Cardiac muscle cell (in vitro differentiated cells and primary cell): Measurements from ENCODE around the gene PSORS1C1. TPM values are rescaled to one million over a fixed set of nuclear protein-coding genes. Genes with fewer than 3 reads are reported as not detected.

Experiments
- DNase-seq, 2 donors: peaks; one replicate each; pipeline versions ENCODE4 v3.0.0 to v3.0.0-alpha.2; 2010 to 2017; ENCODE audit warnings: low read depth in 1 of 2, low spot score in 1 of 2
- H3K27ac ChIP-seq: fragments of 200-600 bp; sonication (generic); 2 replicates; pipeline ENCODE4 v1.5.1; 2016
- H3K27me3 ChIP-seq: fragments of 200-600 bp; sonication (generic); 2 replicates; pipeline ENCODE4 v1.6.0; 2016; ENCODE audit warnings: control low read depth
- H3K36me3 ChIP-seq: fragments of 200-600 bp; sonication (generic); 2 replicates; pipeline ENCODE4 v1.5.1; 2016; ENCODE audit warnings: control low read depth
- H3K4me1 ChIP-seq: fragments of 200-600 bp; sonication (generic); 2 replicates; pipeline ENCODE4 v1.8.1; 2017; ENCODE audit warnings: low read depth, mild to moderate bottlenecking, mixed run types
- H3K4me3 ChIP-seq: fragments of 200-600 bp; sonication (generic); 2 replicates; pipeline ENCODE4 v1.5.1; 2016; ENCODE audit warnings: mild to moderate bottlenecking
- H3K9me3 ChIP-seq: fragments of 200-600 bp; sonication (generic); 2 replicates; pipeline ENCODE4 v1.5.1; 2017; ENCODE audit warnings: low read depth, mild to moderate bottlenecking, control low read depth
- CTCF ChIP-seq: IDR thresholded peaks from 2 replicates; pipeline ENCODE4 v1.5.1; 2012; ENCODE audit warnings: low read depth, mild to moderate bottlenecking, low read length
- polyA plus RNA-seq: library from polyadenylated mRNA; unstranded; fragments of >200 nt; fragmentation: Nextera tagmentation; extraction: Ambion mirVana; gene quantifications from 2 replicates; pipeline ENCODE4 v1.2.1, GENCODE V29; 2016
- total RNA-seq: library from RNA; depleted of rRNA; stranded (reverse); fragments of >200 nt; gene quantifications from 2 replicates; pipeline ENCODE4 v1.2.3, GENCODE V29; 2016

PSORS1C1 gene
- total and polyA plus RNA-seq, 2 experiments from 2014 or later = not detected

GRCh38 chr6:31074401-31074800 lies 40.2 kb upstream of the PSORS1C1 start:
- DNase-seq = no peak
- Histone ChIP-seq H3K36me3 (no peaks in the 10 kb centered on the region), H3K27me3 (no peaks in the 10 kb centered on the region), H3K4me3 (no peak overlapping the region), H3K4me1 (no peaks in the 10 kb centered on the region), H3K27ac (no peak overlapping the region), H3K9me3 (no peaks in the 10 kb centered on the region)
- no peak for TF ChIP-seq CTCF

- Histone ChIP-seq H3K27me3 (no peaks in the 10 kb centered on the region), H3K4me1 (no peaks in the 10 kb centered on the region), H3K27ac (no peak overlapping the region), H3K9me3 (no peaks in the 10 kb centered on the region), H3K4me3 (no peak overlapping the region), H3K36me3 (no peaks in the 10 kb centered on the region)
- no peak for TF ChIP-seq CTCF
- DNase-seq = peak in 1 of 2 donors; percentile 42
Observed at GRCh38 chr6:31075528-31075927, 39.1 kb upstream of the PSORS1C1 start.

- DNase-seq = no peak
- Histone ChIP-seq H3K4me3 (no peak overlapping the region), H3K4me1 (no peaks in the 10 kb centered on the region), H3K9me3 (no peaks in the 10 kb centered on the region), H3K36me3 (no peaks in the 10 kb centered on the region), H3K27ac (no peak overlapping the region), H3K27me3 (no peaks in the 10 kb centered on the region)
- no peak for TF ChIP-seq CTCF
Observed at GRCh38 chr6:31076611-31077010, 38.0 kb upstream of the PSORS1C1 start.

- peak; percentile 84 for TF ChIP-seq CTCF
- Histone ChIP-seq H3K27ac (no peak overlapping the region), H3K4me1 (no peaks in the 10 kb centered on the region), H3K36me3 (no peaks in the 10 kb centered on the region), H3K27me3 (no peaks in the 10 kb centered on the region), H3K9me3 (no peaks in the 10 kb centered on the region), H3K4me3 (no peak overlapping the region)
- peak; percentile 73 to 80 for DNase-seq
Observed at GRCh38 chr6:31079656-31080261, 34.8 kb upstream of the PSORS1C1 start.

- no peak for DNase-seq
- no peak overlapping the region for H3K4me3 ChIP-seq
- no peak for TF ChIP-seq CTCF
- no peak overlapping the region for H3K27ac ChIP-seq
- no peaks in the 10 kb centered on the region for H3K27me3 ChIP-seq
- H3K36me3 ChIP-seq = no peaks in the 10 kb centered on the region
- H3K4me1 ChIP-seq = peaks cover 3% of the 10 kb centered on the region
- H3K9me3 ChIP-seq = no peaks in the 10 kb centered on the region
Observed at GRCh38 chr6:31081872-31082271, 32.7 kb upstream of the PSORS1C1 start.
